Tibial nerve (tissue), 3 donors: Measurements from ENCODE around the gene PPM1M.

Experiments
- POLR2A ChIP-seq, 2 donors: fragments of 450-650 bp; IDR thresholded peaks; one replicate each; pipeline ENCODE4 v1.6.1; 2017; ENCODE audit warnings: antibody characterized with exemption in 2 of 2, mild to moderate bottlenecking in 2 of 2, moderate library complexity in 2 of 2
- TF ChIP-seq, protein P1 (sequence below), 5 experiments: fragments of 200-600 bp in 3 of 5; fragments of 450-650 bp in 2 of 5; sonication (generic) in 3 of 5; IDR thresholded peaks; one replicate each; pipeline ENCODE4 v1.5.1; 2016 to 2019; ENCODE audit warnings: antibody characterized with exemption in 5 of 5, mild to moderate bottlenecking in 3 of 5, moderate library complexity in 2 of 5

GRCh38 chr3:52216585-52217408 is 28.8 kb upstream of the PPM1M start:
- TF ChIP-seq, protein P1, sequence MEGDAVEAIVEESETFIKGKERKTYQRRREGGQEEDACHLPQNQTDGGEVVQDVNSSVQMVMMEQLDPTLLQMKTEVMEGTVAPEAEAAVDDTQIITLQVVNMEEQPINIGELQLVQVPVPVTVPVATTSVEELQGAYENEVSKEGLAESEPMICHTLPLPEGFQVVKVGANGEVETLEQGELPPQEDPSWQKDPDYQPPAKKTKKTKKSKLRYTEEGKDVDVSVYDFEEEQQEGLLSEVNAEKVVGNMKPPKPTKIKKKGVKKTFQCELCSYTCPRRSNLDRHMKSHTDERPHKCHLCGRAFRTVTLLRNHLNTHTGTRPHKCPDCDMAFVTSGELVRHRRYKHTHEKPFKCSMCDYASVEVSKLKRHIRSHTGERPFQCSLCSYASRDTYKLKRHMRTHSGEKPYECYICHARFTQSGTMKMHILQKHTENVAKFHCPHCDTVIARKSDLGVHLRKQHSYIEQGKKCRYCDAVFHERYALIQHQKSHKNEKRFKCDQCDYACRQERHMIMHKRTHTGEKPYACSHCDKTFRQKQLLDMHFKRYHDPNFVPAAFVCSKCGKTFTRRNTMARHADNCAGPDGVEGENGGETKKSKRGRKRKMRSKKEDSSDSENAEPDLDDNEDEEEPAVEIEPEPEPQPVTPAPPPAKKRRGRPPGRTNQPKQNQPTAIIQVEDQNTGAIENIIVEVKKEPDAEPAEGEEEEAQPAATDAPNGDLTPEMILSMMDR (IDR thresholded peaks at IDR 0.05): no peak
- TF ChIP-seq POLR2A (IDR thresholded peaks at IDR 0.05): peak in 1 of 2 donors; percentile 7
